22Rv1 (cell line): ENCODE measurements around the gene CLINT1.

Experiments used
- ZFX ChIP-seq: fragments of 450-650 bp; IDR thresholded peaks from 2 replicates; pipeline ENCODE4 v1.6.1; 2017; ENCODE audit warnings: antibody characterized with exemption, borderline replicate concordance
- TF ChIP-seq, protein P1 (sequence below): fragments of 450-650 bp; IDR thresholded peaks from 2 replicates; pipeline ENCODE4 v1.5.1; 2017; ENCODE audit warnings: mild to moderate bottlenecking

DNA sequence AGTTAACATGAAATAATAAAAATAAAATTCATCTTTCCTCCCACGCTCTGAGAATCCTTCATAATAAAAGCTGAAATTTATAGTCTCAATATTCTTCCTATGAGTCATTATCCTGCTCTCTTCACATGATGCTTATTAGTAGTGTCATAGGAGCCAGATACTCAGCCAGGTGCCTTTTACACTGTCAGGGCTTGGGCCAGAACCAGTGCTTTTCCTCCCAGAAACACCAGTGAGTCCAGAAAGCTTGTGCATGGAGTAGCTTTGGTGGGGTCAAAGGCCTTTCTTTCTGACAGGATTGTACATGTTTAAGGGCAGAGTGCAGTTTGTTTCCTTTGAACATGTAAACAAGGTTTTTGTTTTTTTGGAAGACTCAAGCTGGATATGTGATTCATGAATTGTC, 108.6 kb downstream of the CLINT1 start:
- TF ChIP-seq, protein P1, sequence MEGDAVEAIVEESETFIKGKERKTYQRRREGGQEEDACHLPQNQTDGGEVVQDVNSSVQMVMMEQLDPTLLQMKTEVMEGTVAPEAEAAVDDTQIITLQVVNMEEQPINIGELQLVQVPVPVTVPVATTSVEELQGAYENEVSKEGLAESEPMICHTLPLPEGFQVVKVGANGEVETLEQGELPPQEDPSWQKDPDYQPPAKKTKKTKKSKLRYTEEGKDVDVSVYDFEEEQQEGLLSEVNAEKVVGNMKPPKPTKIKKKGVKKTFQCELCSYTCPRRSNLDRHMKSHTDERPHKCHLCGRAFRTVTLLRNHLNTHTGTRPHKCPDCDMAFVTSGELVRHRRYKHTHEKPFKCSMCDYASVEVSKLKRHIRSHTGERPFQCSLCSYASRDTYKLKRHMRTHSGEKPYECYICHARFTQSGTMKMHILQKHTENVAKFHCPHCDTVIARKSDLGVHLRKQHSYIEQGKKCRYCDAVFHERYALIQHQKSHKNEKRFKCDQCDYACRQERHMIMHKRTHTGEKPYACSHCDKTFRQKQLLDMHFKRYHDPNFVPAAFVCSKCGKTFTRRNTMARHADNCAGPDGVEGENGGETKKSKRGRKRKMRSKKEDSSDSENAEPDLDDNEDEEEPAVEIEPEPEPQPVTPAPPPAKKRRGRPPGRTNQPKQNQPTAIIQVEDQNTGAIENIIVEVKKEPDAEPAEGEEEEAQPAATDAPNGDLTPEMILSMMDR, result no peak
- TF ChIP-seq ZFX, result no peak
